Stimulated activated CD8-positive, alpha-beta memory T cell treated with anti-CD3 and anti-CD28 coated beads, Interleukin-4, amount 100 ng/mL, for 24 hours (primary cell): ENCODE data around the gene PLPP1.

Experiments
- DNase-seq: peaks from one replicate; pipeline ENCODE4 v3.0.0-alpha.2; 2020; ENCODE audit warnings: low read depth

PLPP1 gene

GRCh38 chr5:55407059-55407684 is 127.6 kb downstream of the PLPP1 start:
- no peak for DNase-seq

- DNase-seq = no peak
Measured at GRCh38 chr5:55406292-55406691, 128.5 kb downstream of the PLPP1 start.

DNA sequence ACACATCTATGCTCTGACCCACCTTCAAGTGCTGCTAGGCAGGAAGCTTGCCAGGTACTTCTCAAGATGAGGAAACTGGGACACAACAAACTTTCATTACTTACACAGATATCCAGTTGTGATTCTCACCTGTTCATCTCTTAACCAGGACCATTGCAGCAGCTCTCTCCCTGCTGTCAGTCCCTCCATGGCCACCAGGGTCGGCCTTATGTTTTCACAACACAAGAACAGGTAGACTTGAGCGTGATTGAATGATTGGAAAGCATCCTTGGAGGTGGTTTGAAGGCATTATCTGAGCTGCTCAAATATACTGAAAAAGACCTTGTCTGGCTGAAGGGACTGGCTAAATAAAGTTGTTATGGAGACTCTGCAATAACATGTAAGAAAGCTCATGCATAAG is 132.6 kb downstream of the PLPP1 start:
- DNase-seq = no peak

- DNase-seq = no peak
Measured at GRCh38 chr5:55393501-55394175, 141.1 kb downstream of the PLPP1 start.

- no peak for DNase-seq
Measured at GRCh38 chr5:55392669-55393068, 142.1 kb downstream of the PLPP1 start.

GRCh38 chr5:55391707-55392106 is 143.1 kb downstream of the PLPP1 start:
- DNase-seq = no peak

- DNase-seq = no peak
Measured at GRCh38 chr5:55387865-55388264, 146.9 kb downstream of the PLPP1 start.

GRCh38 chr5:55386356-55386755 is 148.4 kb downstream of the PLPP1 start:
- DNase-seq = no peak

GRCh38 chr5:55385846-55386245 is 148.9 kb downstream of the PLPP1 start:
- DNase-seq = no peak

DNA sequence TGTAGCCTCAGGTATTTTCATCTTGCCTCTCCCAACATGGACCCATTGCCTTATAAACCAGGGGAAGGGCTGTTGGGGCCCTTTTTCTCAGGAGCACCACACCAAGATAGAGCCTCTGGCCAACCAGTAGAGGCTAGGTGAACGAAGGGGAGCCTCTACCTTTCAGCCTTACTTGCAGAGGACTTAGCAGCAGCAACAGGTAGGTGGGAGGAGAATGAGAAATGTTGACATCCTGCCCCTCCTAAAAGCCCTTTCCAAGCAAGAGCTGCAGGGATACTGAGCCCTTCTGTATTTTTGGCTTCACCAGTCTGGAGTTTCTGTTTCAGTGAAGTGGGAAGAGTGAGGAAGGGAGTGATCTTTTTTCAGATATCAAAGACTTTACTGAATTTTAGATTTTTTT is 149.5 kb downstream of the PLPP1 start:
- no peak for DNase-seq

DNA sequence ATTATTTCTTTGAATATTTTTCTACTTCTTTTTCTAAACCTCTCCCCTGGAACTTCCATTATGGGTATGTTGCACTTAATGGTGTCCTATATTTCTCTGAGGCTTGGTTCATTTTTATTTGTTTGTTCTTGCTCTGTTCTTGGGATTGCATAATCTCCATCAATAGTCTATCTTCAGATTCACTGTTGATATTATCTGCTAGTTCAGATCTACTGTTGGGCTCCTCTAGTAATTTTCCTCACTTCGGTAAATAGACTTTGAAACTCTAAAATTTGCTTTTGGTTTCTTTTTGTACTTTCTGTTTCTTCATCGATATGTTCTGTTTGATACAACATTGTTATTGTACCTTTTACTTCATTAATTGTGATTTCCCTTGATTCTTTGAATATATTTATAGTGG is 150.7 kb downstream of the PLPP1 start:
- no peak for DNase-seq

DNA sequence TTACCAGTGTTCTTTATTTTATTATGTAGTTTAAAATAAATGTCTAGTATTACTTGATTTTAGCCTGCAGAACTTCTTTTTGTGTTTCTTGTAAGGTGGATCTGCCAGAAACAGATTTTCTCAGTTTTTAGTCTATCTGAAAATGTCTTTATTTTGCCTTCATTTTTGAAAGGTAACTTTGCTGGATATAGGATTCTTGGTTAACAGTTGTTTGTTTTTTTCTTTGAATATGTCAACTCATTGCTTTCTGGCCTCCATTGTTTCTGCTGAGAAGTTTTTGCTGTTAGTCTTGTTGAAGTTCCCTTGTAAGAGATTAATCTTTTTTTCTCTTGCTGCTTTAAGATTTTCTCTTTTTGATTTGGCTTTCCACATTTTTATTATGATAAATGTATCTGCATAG is 151.5 kb downstream of the PLPP1 start:
- DNase-seq = no peak

GRCh38 chr5:55377810-55378209 is 157.0 kb downstream of the PLPP1 start:
- DNase-seq = no peak
